K562 (cell line): ENCODE results near the gene ATP6V0E2. TPM values are rescaled to one million over a fixed set of nuclear protein-coding genes. Genes with fewer than 3 reads are reported as not detected.

Source experiments
- BHLHE40 ChIP-seq: IDR thresholded peaks from 2 replicates; pipeline ENCODE4 v1.6.1; 2011; ENCODE audit warnings: low read length, improper control_type of control experiment
- BRCA1 ChIP-seq, 2 experiments: fragments of 450-650 bp in 1 of 2; sonication (generic) in 1 of 2; formaldehyde crosslinking in 1 of 2; IDR thresholded peaks; 2 replicates each; pipeline versions ENCODE4 v1.5.0 to v1.6.1; 2017 to 2020; ENCODE audit warnings: mild to moderate bottlenecking in 1 of 2, missing genetic modification reagents in 1 of 2
- CBFA2T3 ChIP-seq: fragments of 450-650 bp; IDR thresholded peaks from 2 replicates; pipeline ENCODE4 v1.6.1; 2017
- CBX1 ChIP-seq: sonication (generic); IDR thresholded peaks from 2 replicates; pipeline ENCODE4 v1.6.1; 2016; ENCODE audit warnings: antibody characterized with exemption, low read depth, mild to moderate bottlenecking
- FOS ChIP-seq: IDR thresholded peaks from 3 replicates; pipeline ENCODE4 v1.6.1; 2011; ENCODE audit not compliant: insufficient read length; ENCODE audit errors: extremely low read depth
- GTF2F1 ChIP-seq: IDR thresholded peaks from 2 replicates; pipeline ENCODE4 v1.6.1; 2011; ENCODE audit warnings: low read depth, low read length, improper control_type of control experiment
- HOXB6 ChIP-seq: fragments of 250-450 bp; sonication (Bioruptor Pico); IDR thresholded peaks from 2 replicates; pipeline ENCODE4 v1.5.1; 2022; ENCODE audit warnings: mild to moderate bottlenecking, borderline replicate concordance
- JUND ChIP-seq, 2 experiments: IDR thresholded peaks; 2 replicates in 1 of 2; 3 replicates in 1 of 2; pipeline ENCODE4 v1.6.1; 2011; ENCODE audit warnings: borderline replicate concordance in 2 of 2, low read depth in 2 of 2, low read length in 2 of 2, improper control_type of control experiment in 1 of 2, missing biosample characterization in 1 of 2, missing genetic modification characterization in 1 of 2, missing genetic modification reagents in 1 of 2
- PPARD ChIP-seq: fragments of 250-450 bp; sonication (Bioruptor Pico); IDR thresholded peaks from 2 replicates; pipeline ENCODE4 v1.8.0; 2022; ENCODE audit warnings: inconsistent platforms, mild to moderate bottlenecking, moderate library complexity
- RBBP5 ChIP-seq: fragments of 200-600 bp; sonication (generic); IDR thresholded peaks from 2 replicates; pipeline ENCODE4 v1.6.1; 2012; ENCODE audit warnings: borderline replicate concordance, mild to moderate bottlenecking, low read length, control low read depth, inconsistent platforms; ENCODE audit not compliant: insufficient read depth, poor library complexity, severe bottlenecking
- RCOR1 ChIP-seq, 2 experiments: IDR thresholded peaks; 2 replicates each; pipeline ENCODE4 v1.6.1; 2012; ENCODE audit warnings: low read depth in 2 of 2, low read length in 2 of 2, borderline replicate concordance in 1 of 2, improper control_type of control experiment in 1 of 2
- ZNF232 ChIP-seq: sonication (generic); formaldehyde crosslinking; IDR thresholded peaks from 2 replicates; pipeline ENCODE4 v1.8.0; 2022; ENCODE audit warnings: mild to moderate bottlenecking, missing genetic modification reagents
- ZNF696 ChIP-seq: fragments of 250-450 bp; sonication (Bioruptor Pico); conservative IDR thresholded peaks from 2 replicates; pipeline ENCODE4 v1.4.0; 2020; ENCODE audit warnings: mild to moderate bottlenecking, moderate library complexity
- polyA plus RNA-seq, 8 experiments: library from polyadenylated mRNA; depleted of rRNA in 4 of 8; stranded (reverse) in 5 of 8; unstranded in 3 of 8; fragments of >200 nt; fragmentation: Nextera tagmentation in 2 of 8; fragmentation: Illumina TruSeq in 1 of 8; extraction: Ambion mirVana in 2 of 8; extraction: Trizol in 1 of 8; gene quantifications; 2 replicates each; pipeline versions ENCODE4 v1.2.1 to v1.2.3, GENCODE V29; 2011 to 2014; ENCODE audit warnings: inconsistent platforms in 1 of 8, missing spikeins in 1 of 8
- total RNA-seq, 7 experiments: library from RNA; depleted of rRNA in 6 of 7; stranded (reverse); fragments of >200 nt in 6 of 7; fragmentation: Illumina TruSeq in 2 of 7; extraction: Trizol in 2 of 7; gene quantifications; 2 replicates each; pipeline versions ENCODE4 v1.2.1 to v1.2.3, GENCODE V29; 2011 to 2021; ENCODE audit warnings: low replicate concordance in 1 of 7
- TF ChIP-seq, protein P1 (sequence below): IDR thresholded peaks from 2 replicates; pipeline ENCODE4 v1.6.1; 2011; ENCODE audit warnings: borderline replicate concordance, low read depth, mild to moderate bottlenecking, moderate library complexity, low read length; ENCODE audit not compliant: insufficient read depth, poor library complexity, severe bottlenecking
- TF ChIP-seq, protein P2 (sequence below): sonication (generic); formaldehyde crosslinking; IDR thresholded peaks from 2 replicates; pipeline ENCODE4 v1.5.0; 2020; ENCODE audit warnings: missing genetic modification reagents
- TF ChIP-seq, protein P3 (sequence below), 2 experiments: fragments of 200-800 bp in 1 of 2; sonication (Bioruptor generic) in 1 of 2; sonication (generic) in 1 of 2; formaldehyde crosslinking in 1 of 2; IDR thresholded peaks in 1 of 2; conservative IDR thresholded peaks in 1 of 2; 2 replicates each; pipeline versions ENCODE4 v1.5.0 to v1.6.1; 2016 to 2020; ENCODE audit warnings: missing compliant biosample characterization in 1 of 2, missing genetic modification characterization in 1 of 2, missing genetic modification reagents in 1 of 2
- TF ChIP-seq, protein P4 (sequence below): fragments of 250-450 bp; sonication (Bioruptor Pico); IDR thresholded peaks from 2 replicates; pipeline ENCODE4 v1.4.0; 2020; ENCODE audit warnings: mild to moderate bottlenecking

ATP6V0E2 gene
- total and polyA plus RNA-seq, 9 of the 15 experiments (the other 6 are each of a cell fraction or from before 2014, with no cell fraction given): 0.55 to 18.5 (median 10.9) TPM

DNA sequence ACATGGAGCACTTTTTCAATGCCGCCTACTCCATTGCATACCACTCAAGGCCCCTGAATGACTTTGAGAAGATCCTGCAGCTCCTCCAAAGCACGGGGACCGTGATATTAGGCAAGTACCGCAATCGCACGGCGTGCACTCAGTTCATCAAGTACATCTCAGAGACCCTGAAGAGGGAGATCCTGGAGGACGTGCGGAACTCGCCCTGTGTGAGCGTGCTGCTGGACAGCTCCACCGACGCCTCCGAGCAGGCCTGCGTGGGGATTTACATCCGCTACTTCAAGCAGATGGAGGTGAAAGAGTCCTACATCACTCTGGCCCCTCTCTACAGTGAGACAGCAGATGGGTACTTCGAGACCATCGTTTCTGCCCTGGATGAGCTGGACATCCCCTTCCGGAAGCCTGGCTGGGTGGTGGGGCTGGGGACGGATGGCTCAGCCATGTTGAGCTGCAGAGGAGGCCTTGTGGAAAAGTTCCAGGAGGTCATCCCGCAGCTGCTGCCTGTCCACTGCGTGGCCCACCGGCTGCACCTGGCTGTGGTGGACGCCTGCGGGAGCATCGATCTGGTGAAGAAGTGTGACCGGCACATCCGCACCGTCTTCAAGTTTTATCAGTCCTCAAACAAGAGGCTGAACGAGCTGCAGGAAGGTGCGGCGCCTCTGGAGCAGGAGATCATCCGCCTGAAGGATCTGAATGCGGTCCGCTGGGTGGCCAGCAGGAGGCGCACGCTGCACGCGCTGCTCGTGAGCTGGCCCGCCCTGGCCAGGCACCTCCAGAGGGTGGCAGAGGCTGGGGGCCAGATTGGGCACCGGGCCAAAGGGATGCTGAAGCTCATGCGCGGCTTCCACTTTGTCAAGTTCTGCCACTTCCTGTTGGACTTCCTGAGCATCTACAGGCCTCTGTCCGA is 12.7 kb upstream of the ATP6V0E2 start (continued):
- TF ChIP-seq, protein P1, sequence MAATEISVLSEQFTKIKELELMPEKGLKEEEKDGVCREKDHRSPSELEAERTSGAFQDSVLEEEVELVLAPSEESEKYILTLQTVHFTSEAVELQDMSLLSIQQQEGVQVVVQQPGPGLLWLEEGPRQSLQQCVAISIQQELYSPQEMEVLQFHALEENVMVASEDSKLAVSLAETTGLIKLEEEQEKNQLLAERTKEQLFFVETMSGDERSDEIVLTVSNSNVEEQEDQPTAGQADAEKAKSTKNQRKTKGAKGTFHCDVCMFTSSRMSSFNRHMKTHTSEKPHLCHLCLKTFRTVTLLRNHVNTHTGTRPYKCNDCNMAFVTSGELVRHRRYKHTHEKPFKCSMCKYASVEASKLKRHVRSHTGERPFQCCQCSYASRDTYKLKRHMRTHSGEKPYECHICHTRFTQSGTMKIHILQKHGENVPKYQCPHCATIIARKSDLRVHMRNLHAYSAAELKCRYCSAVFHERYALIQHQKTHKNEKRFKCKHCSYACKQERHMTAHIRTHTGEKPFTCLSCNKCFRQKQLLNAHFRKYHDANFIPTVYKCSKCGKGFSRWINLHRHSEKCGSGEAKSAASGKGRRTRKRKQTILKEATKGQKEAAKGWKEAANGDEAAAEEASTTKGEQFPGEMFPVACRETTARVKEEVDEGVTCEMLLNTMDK: peak; percentile 62
- peak in 1 of 2 experiments; percentile 36; a peak in 1 of 4 replicates for TF ChIP-seq RCOR1 (IDR thresholded peaks at IDR 0.05; ENCODE audit: borderline replicate concordance in 1 of 2, low read depth in 2 of 2, low read length in 2 of 2)
- peak; percentile 40 for TF ChIP-seq JUND (IDR thresholded peaks at IDR 0.05; ENCODE audit: borderline replicate concordance, low read depth, low read length)
- no peak; the same call in 2 of the 3 replicates for TF ChIP-seq JUND (tag; IDR thresholded peaks at IDR 0.05; ENCODE audit: borderline replicate concordance, low read depth, low read length)
- TF ChIP-seq, protein P2, sequence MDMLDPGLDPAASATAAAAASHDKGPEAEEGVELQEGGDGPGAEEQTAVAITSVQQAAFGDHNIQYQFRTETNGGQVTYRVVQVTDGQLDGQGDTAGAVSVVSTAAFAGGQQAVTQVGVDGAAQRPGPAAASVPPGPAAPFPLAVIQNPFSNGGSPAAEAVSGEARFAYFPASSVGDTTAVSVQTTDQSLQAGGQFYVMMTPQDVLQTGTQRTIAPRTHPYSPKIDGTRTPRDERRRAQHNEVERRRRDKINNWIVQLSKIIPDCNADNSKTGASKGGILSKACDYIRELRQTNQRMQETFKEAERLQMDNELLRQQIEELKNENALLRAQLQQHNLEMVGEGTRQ (CRISPR knock-in tag): no peak
- peak; percentile 84 for TF ChIP-seq BHLHE40
- no peak for TF ChIP-seq RBBP5
- TF ChIP-seq ZNF232 (CRISPR knock-in tag): 0 out of 2 replicates have a peak, but pooled peaks have one; percentile 27
- no peak for TF ChIP-seq GTF2F1
- TF ChIP-seq, protein P3, sequence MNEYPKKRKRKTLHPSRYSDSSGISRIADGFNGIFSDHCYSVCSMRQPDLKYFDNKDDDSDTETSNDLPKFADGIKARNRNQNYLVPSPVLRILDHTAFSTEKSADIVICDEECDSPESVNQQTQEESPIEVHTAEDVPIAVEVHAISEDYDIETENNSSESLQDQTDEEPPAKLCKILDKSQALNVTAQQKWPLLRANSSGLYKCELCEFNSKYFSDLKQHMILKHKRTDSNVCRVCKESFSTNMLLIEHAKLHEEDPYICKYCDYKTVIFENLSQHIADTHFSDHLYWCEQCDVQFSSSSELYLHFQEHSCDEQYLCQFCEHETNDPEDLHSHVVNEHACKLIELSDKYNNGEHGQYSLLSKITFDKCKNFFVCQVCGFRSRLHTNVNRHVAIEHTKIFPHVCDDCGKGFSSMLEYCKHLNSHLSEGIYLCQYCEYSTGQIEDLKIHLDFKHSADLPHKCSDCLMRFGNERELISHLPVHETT (CRISPR knock-in tag; conservative IDR thresholded peaks at IDR 0.05 in 1 of 2, IDR thresholded peaks at IDR 0.05 in 1 of 2): no peak
- TF ChIP-seq CBFA2T3: 0 out of 2 replicates have a peak, but pooled peaks have one; percentile 5
- TF ChIP-seq PPARD (CRISPR knock-in tag): no peak
- TF ChIP-seq FOS: no peak
- TF ChIP-seq ZNF696 (CRISPR knock-in tag): no peak
- TF ChIP-seq, protein P4, sequence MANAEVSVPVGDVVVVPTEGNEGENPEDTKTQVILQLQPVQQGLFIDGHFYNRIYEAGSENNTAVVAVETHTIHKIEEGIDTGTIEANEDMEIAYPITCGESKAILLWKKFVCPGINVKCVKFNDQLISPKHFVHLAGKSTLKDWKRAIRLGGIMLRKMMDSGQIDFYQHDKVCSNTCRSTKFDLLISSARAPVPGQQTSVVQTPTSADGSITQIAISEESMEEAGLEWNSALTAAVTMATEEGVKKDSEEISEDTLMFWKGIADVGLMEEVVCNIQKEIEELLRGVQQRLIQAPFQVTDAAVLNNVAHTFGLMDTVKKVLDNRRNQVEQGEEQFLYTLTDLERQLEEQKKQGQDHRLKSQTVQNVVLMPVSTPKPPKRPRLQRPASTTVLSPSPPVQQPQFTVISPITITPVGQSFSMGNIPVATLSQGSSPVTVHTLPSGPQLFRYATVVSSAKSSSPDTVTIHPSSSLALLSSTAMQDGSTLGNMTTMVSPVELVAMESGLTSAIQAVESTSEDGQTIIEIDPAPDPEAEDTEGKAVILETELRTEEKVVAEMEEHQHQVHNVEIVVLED (CRISPR knock-in tag): no peak
- no peak for TF ChIP-seq CBX1
- TF ChIP-seq HOXB6 (CRISPR knock-in tag): no peak
- no peak for TF ChIP-seq BRCA1 (IDR thresholded peaks at IDR 0.05)
- no peak for TF ChIP-seq BRCA1 (CRISPR knock-in tag; IDR thresholded peaks at IDR 0.05)
